ENCODE results near the gene OR2D3.
"Not testable (repeated sequence)": the region's sequence is repeated elsewhere in the genome, so short reads cannot be mapped to it uniquely, and the experiment has no call there.

Gene OR2D3

GRCh38 chr11:6962673-6963072 lies 41.9 kb downstream of the OR2D3 start:
- no peaks in the 10 kb centered on the region for H3K36me3 ChIP-seq (ENCODE audit: insufficient read depth, insufficient read length, low read length)
- DNase-seq (ENCODE audit: low read depth, low spot score), result no peak
- no peak overlapping the region for H3K9ac ChIP-seq (ENCODE audit: insufficient read length, low read depth)
- H3K4me3 ChIP-seq (ENCODE audit: insufficient read length, low read depth), result no peak overlapping the region
- no peaks in the 10 kb centered on the region for H3K9me3 ChIP-seq (ENCODE audit: insufficient read depth, low read length)
- H3K27me3 ChIP-seq (ENCODE audit: insufficient read depth, insufficient read length), result no peaks in the 10 kb centered on the region
- TF ChIP-seq SUZ12 (IDR thresholded peaks at IDR 0.05; ENCODE audit: extremely low read depth, insufficient read depth, insufficient read length) (no peak), ZNF274 (IDR thresholded peaks at IDR 0.05; ENCODE audit: low read depth, low read length) (no peak), YY1 (IDR thresholded peaks at IDR 0.05; ENCODE audit: insufficient read depth, insufficient read length) (no peak)
- H3K4me1 ChIP-seq (ENCODE audit: insufficient read depth, insufficient read length), result no peaks in the 10 kb centered on the region

- Histone ChIP-seq H3K9me3 (ENCODE audit: insufficient read depth, low read length) (no peaks in the 10 kb centered on the region), H3K9ac (ENCODE audit: insufficient read length, low read depth) (no peak overlapping the region), H3K4me3 (ENCODE audit: insufficient read length, low read depth) (no peak overlapping the region), H3K36me3 (ENCODE audit: insufficient read depth, insufficient read length, low read length) (no peaks in the 10 kb centered on the region), H3K27me3 (ENCODE audit: insufficient read depth, insufficient read length) (no peaks in the 10 kb centered on the region), H3K4me1 (ENCODE audit: insufficient read depth, insufficient read length) (no peaks in the 10 kb centered on the region)
- no peak for DNase-seq (ENCODE audit: low read depth, low spot score)
- no peak for TF ChIP-seq ZNF274 (IDR thresholded peaks at IDR 0.05; ENCODE audit: low read depth, low read length)
- no peak for TF ChIP-seq SUZ12 (IDR thresholded peaks at IDR 0.05; ENCODE audit: extremely low read depth, insufficient read depth, insufficient read length)
- TF ChIP-seq YY1 (IDR thresholded peaks at IDR 0.05; ENCODE audit: insufficient read depth, insufficient read length), result no peak
These were observed 48.0 kb downstream of the OR2D3 start for GRCh38 chr11:6968816-6969215.

GRCh38 chr11:6969854-6970253 lies 49.1 kb downstream of the OR2D3 start:
- H3K9ac ChIP-seq (ENCODE audit: insufficient read length, low read depth); H3K36me3 ChIP-seq (ENCODE audit: insufficient read depth, insufficient read length, low read length); H3K9me3 ChIP-seq (ENCODE audit: insufficient read depth, low read length); H3K4me3 ChIP-seq (ENCODE audit: insufficient read length, low read depth); H3K27me3 ChIP-seq (ENCODE audit: insufficient read depth, insufficient read length); DNase-seq (ENCODE audit: low read depth, low spot score); H3K4me1 ChIP-seq (ENCODE audit: insufficient read depth, insufficient read length): not testable (repeated sequence)

Data from NT2/D1 (cell line).